ENCODE results near the gene HECW1.
"Not testable (repeated sequence)": the region's sequence is repeated elsewhere in the genome, so short reads cannot be mapped to it uniquely, and the experiment has no call there.

Gene HECW1

DNA sequence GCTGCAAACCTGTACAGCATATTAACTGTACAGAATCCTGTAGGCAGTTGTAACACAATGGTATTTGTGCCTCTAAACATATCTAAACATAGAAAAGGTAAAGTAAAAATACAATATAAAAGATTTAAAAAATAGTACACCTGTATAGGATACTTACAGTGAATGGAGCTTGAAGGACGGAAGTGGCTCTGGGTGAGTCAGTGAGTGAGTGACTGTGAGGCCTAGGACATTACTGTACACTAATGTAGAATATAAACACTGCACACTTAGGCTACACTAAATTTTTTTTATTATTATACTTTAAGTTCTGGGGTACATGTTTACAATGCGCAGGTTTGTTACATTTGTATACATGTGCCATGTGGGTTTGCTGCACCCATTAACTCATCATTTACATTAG lies 373.1 kb downstream of the HECW1 start:
- no peak for DNase-seq (ENCODE audit: low spot score)

DNA sequence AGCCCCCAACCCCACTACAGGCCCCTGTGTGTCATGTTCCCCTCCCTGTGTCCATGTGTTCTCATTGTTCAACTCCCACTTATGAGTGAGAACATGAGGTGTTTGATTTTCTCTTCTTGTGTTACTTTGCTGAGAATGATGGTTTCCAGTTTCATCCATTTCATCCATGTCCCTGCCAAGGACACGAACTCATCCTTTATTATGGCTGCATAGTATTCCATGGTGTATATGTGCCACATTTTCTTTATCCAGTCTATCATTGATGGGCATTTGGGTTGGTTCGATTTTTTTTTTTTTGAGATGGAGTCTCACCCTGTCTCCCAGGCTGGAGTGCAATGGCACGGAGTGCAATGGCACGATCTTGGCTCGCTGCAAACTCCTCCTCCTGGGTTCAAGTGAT lies 373.6 kb downstream of the HECW1 start:
- DNase-seq (ENCODE audit: low spot score) = not testable (repeated sequence)

More for the DNA sequence above, 373.1 kb downstream of the HECW1 start:
- TF ChIP-seq, protein P1, sequence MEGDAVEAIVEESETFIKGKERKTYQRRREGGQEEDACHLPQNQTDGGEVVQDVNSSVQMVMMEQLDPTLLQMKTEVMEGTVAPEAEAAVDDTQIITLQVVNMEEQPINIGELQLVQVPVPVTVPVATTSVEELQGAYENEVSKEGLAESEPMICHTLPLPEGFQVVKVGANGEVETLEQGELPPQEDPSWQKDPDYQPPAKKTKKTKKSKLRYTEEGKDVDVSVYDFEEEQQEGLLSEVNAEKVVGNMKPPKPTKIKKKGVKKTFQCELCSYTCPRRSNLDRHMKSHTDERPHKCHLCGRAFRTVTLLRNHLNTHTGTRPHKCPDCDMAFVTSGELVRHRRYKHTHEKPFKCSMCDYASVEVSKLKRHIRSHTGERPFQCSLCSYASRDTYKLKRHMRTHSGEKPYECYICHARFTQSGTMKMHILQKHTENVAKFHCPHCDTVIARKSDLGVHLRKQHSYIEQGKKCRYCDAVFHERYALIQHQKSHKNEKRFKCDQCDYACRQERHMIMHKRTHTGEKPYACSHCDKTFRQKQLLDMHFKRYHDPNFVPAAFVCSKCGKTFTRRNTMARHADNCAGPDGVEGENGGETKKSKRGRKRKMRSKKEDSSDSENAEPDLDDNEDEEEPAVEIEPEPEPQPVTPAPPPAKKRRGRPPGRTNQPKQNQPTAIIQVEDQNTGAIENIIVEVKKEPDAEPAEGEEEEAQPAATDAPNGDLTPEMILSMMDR (IDR thresholded peaks at IDR 0.05; ENCODE audit: extremely low read depth, missing control alignments) = no peak

DNA sequence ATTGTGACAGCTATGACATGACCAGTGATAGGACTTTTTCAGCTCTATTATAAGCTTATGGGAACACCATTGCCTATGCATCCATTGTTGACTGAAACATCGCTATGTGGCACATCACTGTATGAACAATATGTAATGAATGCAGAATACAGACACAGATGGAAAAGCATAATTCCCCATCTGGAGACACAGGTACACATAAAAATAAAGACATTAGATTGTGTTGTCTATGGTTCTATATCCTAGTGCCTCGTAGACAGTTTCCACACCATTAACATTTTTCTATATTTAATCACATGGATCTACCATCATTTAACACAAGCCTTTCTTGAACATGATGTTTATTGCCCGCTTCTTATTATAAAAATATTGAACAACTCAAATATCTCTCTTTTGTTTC lies 374.2 kb downstream of the HECW1 start:
- DNase-seq (ENCODE audit: low spot score) = no peak
- TF ChIP-seq, protein P1 (IDR thresholded peaks at IDR 0.05; ENCODE audit: extremely low read depth, missing control alignments) = no peak

DNA sequence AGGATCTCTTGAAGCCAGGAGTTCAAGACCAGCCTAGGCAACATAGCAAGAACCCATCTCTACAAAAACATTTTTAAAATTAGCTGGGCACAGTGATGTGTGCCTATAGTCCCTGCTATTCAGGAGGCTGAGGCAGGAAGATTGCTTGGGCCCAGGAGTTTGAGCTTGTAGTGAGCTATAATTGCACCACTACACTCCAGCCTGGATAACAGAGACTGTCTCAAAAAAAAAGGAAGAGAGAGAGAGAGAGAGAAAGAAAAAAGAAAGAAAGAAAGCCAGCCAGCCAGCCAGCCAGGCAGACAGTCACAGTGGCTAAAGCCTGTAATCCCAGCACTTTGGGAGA lies 375.3 kb downstream of the HECW1 start:
- DNase-seq (ENCODE audit: low spot score) = no peak
- TF ChIP-seq, protein P1 (IDR thresholded peaks at IDR 0.05; ENCODE audit: extremely low read depth, missing control alignments) = no peak

DNA sequence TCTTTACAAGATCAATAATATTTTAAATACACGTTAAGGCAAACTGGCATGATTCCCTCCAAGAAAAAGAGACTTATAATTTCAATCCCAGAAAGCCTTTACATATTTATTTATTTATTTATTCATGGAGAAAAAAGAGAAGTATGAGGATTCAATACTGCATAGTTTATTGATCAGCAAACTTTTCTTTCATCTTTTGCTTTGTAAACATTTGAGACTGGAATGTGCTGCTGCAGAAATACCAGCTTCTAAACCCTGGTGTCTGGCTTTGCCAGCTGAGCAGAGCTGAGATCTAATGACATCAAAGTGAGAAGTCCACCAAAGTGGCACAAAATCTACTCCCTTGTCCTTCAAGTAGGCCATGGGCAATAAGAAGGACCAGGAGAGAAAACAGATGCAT lies 376.8 kb downstream of the HECW1 start:
- no peak for DNase-seq (ENCODE audit: low spot score)
- TF ChIP-seq, protein P1 (IDR thresholded peaks at IDR 0.05; ENCODE audit: extremely low read depth, missing control alignments) = no peak

DNA sequence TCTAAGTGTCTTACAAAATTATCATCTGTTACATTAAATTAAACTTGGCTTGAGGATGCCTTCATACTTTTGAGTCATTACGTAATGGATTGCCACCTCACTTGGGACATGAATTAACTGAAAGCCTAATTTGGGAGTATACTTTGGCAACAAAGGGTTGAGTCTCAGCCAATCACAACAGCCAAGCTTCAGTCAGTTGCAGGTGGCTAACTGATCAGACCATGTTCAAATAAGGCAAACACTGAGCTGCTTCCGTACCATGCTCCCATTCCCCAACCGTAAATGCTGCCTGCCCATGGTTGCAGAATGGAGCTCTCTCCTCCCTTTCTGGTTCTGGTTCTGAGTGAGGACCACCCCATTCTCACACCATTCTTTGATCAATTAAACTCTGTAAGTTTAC lies 377.6 kb downstream of the HECW1 start:
- no peak for DNase-seq (ENCODE audit: low spot score)
- TF ChIP-seq, protein P1 (IDR thresholded peaks at IDR 0.05; ENCODE audit: extremely low read depth, missing control alignments) = no peak

DNA sequence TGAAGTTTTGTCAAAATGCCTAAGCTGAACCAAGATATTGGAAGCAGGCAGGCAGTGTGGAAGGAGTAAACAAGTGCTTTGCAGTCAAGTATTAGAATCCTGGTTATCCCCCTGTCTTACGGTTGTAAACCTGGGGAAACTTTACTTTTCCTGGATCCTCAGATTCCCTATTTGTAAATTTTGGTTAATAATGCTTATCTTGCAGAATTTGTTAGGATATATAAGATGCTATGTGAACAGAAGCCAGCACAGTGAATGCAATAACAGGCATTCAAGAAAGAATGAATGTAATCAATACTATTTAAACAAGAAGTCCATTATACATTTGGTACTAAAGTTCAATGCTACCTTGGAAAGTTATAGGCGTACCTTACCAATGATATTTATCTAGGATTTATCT lies 378.7 kb downstream of the HECW1 start:
- TF ChIP-seq, protein P1 (IDR thresholded peaks at IDR 0.05; ENCODE audit: extremely low read depth, missing control alignments) = no peak
- no peak for DNase-seq (ENCODE audit: low spot score)

DNA sequence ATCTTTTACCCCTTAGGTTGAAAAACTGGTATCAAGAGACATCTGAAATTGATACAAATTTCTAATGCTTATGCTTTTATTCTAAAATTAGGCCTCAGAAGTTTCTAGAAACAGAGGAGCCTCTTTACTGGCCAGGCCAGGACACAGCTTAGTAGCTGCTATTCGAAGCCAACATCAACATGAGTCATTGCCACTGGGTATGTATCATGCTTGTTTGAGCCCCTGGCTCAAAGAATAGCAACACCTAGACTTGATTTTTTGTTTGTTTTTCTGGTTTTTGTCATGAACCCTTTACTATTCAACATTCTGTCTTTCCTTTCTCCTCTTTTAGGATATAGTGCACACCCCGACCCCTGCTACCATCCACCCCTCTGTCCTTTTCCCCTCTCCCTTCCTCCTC lies 379.5 kb downstream of the HECW1 start:
- no peak for DNase-seq (ENCODE audit: low spot score)
- TF ChIP-seq, protein P1 (IDR thresholded peaks at IDR 0.05; ENCODE audit: extremely low read depth, missing control alignments) = no peak

Measured in GM20000 (cell line).